GM12878 (cell line): ENCODE data around the gene CDK5R1. TPM values are rescaled to one million over a fixed set of nuclear protein-coding genes. Genes with fewer than 3 reads are reported as not detected.

Source experiments
- ATAC-seq: fragments of 200-7000 bp; cut with Tn5 transposase; 3 replicates; pipeline ENCODE4 v1.9.1; 2020; ENCODE audit warnings: mild to moderate bottlenecking, moderate library complexity
- BruUV-seq: library from RNA; stranded (reverse); fragments of 400-500 nt; replicated peaks from 2 replicates; lab custom pipeline; 2021; lab: Mats Ljungman, UMichigan
- CTCF ChIA-PET: fragments of 300-600 bp; sonication (Branson Sonifier 250); formaldehyde crosslinking; extraction: SDS; loops from one replicate; lab custom pipeline; 2021; ENCODE audit warnings: inconsistent platforms; lab: Yijun Ruan, JAX
- POLR2A ChIA-PET: fragments of 350-600 bp; formaldehyde crosslinking; extraction: SDS; loops from one replicate; lab custom pipeline; 2021; ENCODE audit warnings: inconsistent platforms; lab: Charles Lee
- RAD21 ChIA-PET: fragments of 300-600 bp; sonication (Branson Sonifier 250); formaldehyde crosslinking; loops from one replicate; lab custom pipeline; 2023; ENCODE audit warnings: antibody characterized with exemption; ENCODE audit not compliant: unreplicated experiment; lab: Charles Lee
- SMC1A ChIA-PET: fragments of 300-600 bp; sonication (Branson Sonifier 250); formaldehyde crosslinking; loops from one replicate; lab custom pipeline; 2023; ENCODE audit not compliant: unreplicated experiment, uncharacterized antibody; lab: Charles Lee
- DNase-seq: peaks from one replicate; pipeline ENCODE4 v3.0.0-alpha.2; 2011; ENCODE audit warnings: low read depth, low spot score
- FAIRE-seq: peaks from 3 replicates; lab custom pipeline; 2011; peaks lifted over from hg19 to GRCh38; lab: Jason Lieb, UNC
- H2AFZ ChIP-seq: 2 replicates; pipeline ENCODE4 v1.6.0; 2011; ENCODE audit warnings: low read depth, low read length, control low read depth; ENCODE audit not compliant: control insufficient read depth
- H3K27ac ChIP-seq: 2 replicates; pipeline ENCODE4 v1.5.1; 2011; ENCODE audit warnings: control low read depth; ENCODE audit not compliant: control insufficient read depth, insufficient read depth
- H3K27me3 ChIP-seq, 2 experiments: replicated peaks in 1 of 2; 2 replicates each; pipeline versions ENCODE4 v1.6.0 to v1.6.1; 2011; ENCODE audit warnings: low read length in 1 of 2; ENCODE audit not compliant: control insufficient read depth in 2 of 2, insufficient read depth in 2 of 2
- H3K36me3 ChIP-seq, 2 experiments: 2 replicates each; pipeline ENCODE4 v1.5.1; 2011; ENCODE audit warnings: low read length in 1 of 2; ENCODE audit not compliant: control insufficient read depth in 2 of 2, insufficient read depth in 2 of 2
- H3K4me1 ChIP-seq: 2 replicates; pipeline ENCODE4 v1.6.1; 2011; ENCODE audit warnings: mild to moderate bottlenecking, low read length, moderate library complexity, mixed read lengths; ENCODE audit not compliant: control insufficient read depth, insufficient read depth
- H3K4me2 ChIP-seq: 2 replicates; pipeline ENCODE4 v1.6.0; 2011; ENCODE audit warnings: control low read depth; ENCODE audit not compliant: control insufficient read depth, insufficient read depth
- H3K4me3 ChIP-seq: fragments of 200-600 bp; sonication (generic); 2 replicates; pipeline ENCODE4 v1.5.1; 2016
- H3K79me2 ChIP-seq: 2 replicates; pipeline ENCODE4 v1.6.0; 2011; ENCODE audit warnings: low read length; ENCODE audit not compliant: control insufficient read depth, insufficient read depth
- H3K9ac ChIP-seq: 2 replicates; pipeline ENCODE4 v1.8.0; 2011; ENCODE audit warnings: low read length, control low read depth, mixed read lengths; ENCODE audit not compliant: control insufficient read depth, insufficient read depth
- H3K9me3 ChIP-seq: replicated peaks from 3 replicates; pipeline ENCODE4 v1.5.1; 2011; ENCODE audit warnings: mild to moderate bottlenecking, low read length; ENCODE audit not compliant: control insufficient read depth, insufficient read depth
- H4K20me1 ChIP-seq: 2 replicates; pipeline ENCODE4 v1.6.0; 2011; ENCODE audit not compliant: control insufficient read depth, insufficient read depth
- BACH1 ChIP-seq: fragments of 450-650 bp; IDR thresholded peaks from 2 replicates; pipeline ENCODE4 v1.6.1; 2017; ENCODE audit warnings: mild to moderate bottlenecking, borderline replicate concordance
- BCL3 ChIP-seq: IDR thresholded peaks from 2 replicates; pipeline ENCODE4 v1.6.1; 2011; ENCODE audit warnings: borderline replicate concordance, low read depth, mild to moderate bottlenecking, moderate library complexity, low read length; ENCODE audit not compliant: insufficient read depth, poor library complexity, severe bottlenecking
- CEBPZ ChIP-seq: fragments of 150-350 bp; IDR thresholded peaks from 2 replicates; pipeline ENCODE4 v1.6.1; 2016; ENCODE audit warnings: low read depth, low read length
- CUX1 ChIP-seq: IDR thresholded peaks from 2 replicates; pipeline ENCODE4 v1.6.1; 2012; ENCODE audit warnings: improper control_type of control experiment, low read depth, low read length; ENCODE audit not compliant: insufficient replicate concordance
- NKRF ChIP-seq: fragments of 450-650 bp; conservative IDR thresholded peaks from 2 replicates; pipeline ENCODE4 v1.6.1; 2017; ENCODE audit warnings: mild to moderate bottlenecking, moderate library complexity
- SIN3A ChIP-seq: IDR thresholded peaks from 2 replicates; pipeline ENCODE4 v1.6.1; 2012; ENCODE audit warnings: low read depth, low read length, improper control_type of control experiment
- SUPT20H ChIP-seq: IDR thresholded peaks from 2 replicates; pipeline ENCODE4 v1.6.1; 2011; ENCODE audit warnings: low read depth, mild to moderate bottlenecking, low read length, moderate library complexity, borderline replicate concordance; ENCODE audit not compliant: control insufficient read depth
- WGBS: methylation state at CpG from one replicate; pipeline ENCODE4 v1.1.6; 2016; ENCODE audit warnings: low lambda C conversion rate; ENCODE audit not compliant: insufficient replicate concordance, insufficient coverage; ENCODE audit errors: missing lambda C conversion rate; 5-methylcytosine and 5-hydroxymethylcytosine counted together
- in situ Hi-C: fragments of 300-500 bp; cut with MboI; formaldehyde crosslinking; loops from 9 replicates; pipeline ENCODE4 v1.14.3; 2018; ENCODE audit warnings: mixed read lengths
- intact Hi-C: fragments of 100-400 bp; cut with micrococcal nuclease; formaldehyde crosslinking; loops from one replicate; pipeline ENCODE4 v1.14.2; 2022; ENCODE audit not compliant: unreplicated experiment
- polyA plus RNA-seq, 11 experiments: library from polyadenylated mRNA; depleted of rRNA in 4 of 11; unstranded in 6 of 11; stranded (reverse) in 5 of 11; fragments of >200 nt; fragmentation: Nextera tagmentation in 4 of 11; fragmentation: Illumina TruSeq in 1 of 11; extraction: Ambion mirVana in 4 of 11; extraction: Trizol in 1 of 11; gene quantifications; 1 replicate in 1 of 11; 2 replicates in 10 of 11; pipeline versions ENCODE4 v1.2.1 to v1.2.3, GENCODE V29; 2011 to 2016; ENCODE audit warnings: inconsistent platforms in 2 of 11, missing spikeins in 2 of 11, low read depth in 1 of 11
- total RNA-seq, 4 experiments: library from RNA; depleted of rRNA in 3 of 4; stranded (reverse); fragments of >200 nt in 3 of 4; fragmentation: Illumina TruSeq in 1 of 4; extraction: Trizol in 1 of 4; gene quantifications; 2 replicates each; pipeline versions ENCODE4 v1.2.1 to v1.2.3, GENCODE V29; 2013 to 2021

Gene CDK5R1
- total and polyA plus RNA-seq, 10 of the 15 experiments (the other 5 are each of a cell fraction or from before 2014, with no cell fraction given): 1.1 to 28.3 (median 12.2) TPM

GRCh38 chr17:32510466-32510865 is 23.7 kb downstream of the CDK5R1 start:
- no peaks in the 10 kb centered on the region for H3K27me3 ChIP-seq
- SMC1A ChIA-PET: interaction anchor here (0.9 to 13.7 kb wide), 7 partner anchors 9 to 49 kb away, joined by 3 to 286 read pairs (median 4); partner anchors contain the start of gene CDK5R1
- H3K9me3 ChIP-seq: no peaks in the 10 kb centered on the region
- WGBS: 85% methylated on average over 7 of the region's 7 CpGs
- FAIRE-seq: no peak
- POLR2A ChIA-PET: interaction anchor here (0.6 to 18.8 kb wide), 8 partner anchors 11 to 1818 kb away, joined by 3 to 308 read pairs (median 5); partner anchors contain the start of gene CDK5R1
- H3K4me1 ChIP-seq: peaks cover 10% of the 10 kb centered on the region
- CTCF ChIA-PET: interaction anchor here (1.6 to 3.1 kb wide), 2 partner anchors 19 to 48 kb away, joined by 5 to 18 read pairs; no protein-coding TSS in a partner anchor
- H3K36me3 ChIP-seq: no peaks in the 10 kb centered on the region
- intact Hi-C loops: no loop called here
- ATAC-seq: no peak
- no peaks in the 10 kb centered on the region for H3K79me2 ChIP-seq
- no TSS peak for BruUV-seq
- H4K20me1 ChIP-seq: no peaks in the 10 kb centered on the region
- H3K27ac ChIP-seq: no peak overlapping the region
- RAD21 ChIA-PET: interaction anchor here (1.2 to 19.5 kb wide), 2 partner anchors 13 to 20 kb away, joined by 4 to 543 read pairs; partner anchors contain the start of gene CDK5R1
- in situ Hi-C loops: no loop called here
- H3K4me2 ChIP-seq: no peak overlapping the region
- no peak for DNase-seq
- no peak overlapping the region for H2AFZ ChIP-seq
- H3K9ac ChIP-seq: no peak overlapping the region
- H3K4me3 ChIP-seq: no peak overlapping the region
- no peak for TF ChIP-seq NKRF
- TF ChIP-seq SUPT20H: no peak
- TF ChIP-seq SIN3A: no peak
- TF ChIP-seq CEBPZ: no peak
- TF ChIP-seq BCL3: no peak
- TF ChIP-seq BACH1: no peak
- no peak for TF ChIP-seq CUX1
